ENCODE data around the gene TMC8. TPM values are rescaled to one million over a fixed set of nuclear protein-coding genes. Genes with fewer than 3 reads are reported as not detected.
"Not testable (repeated sequence)": the region's sequence is repeated elsewhere in the genome, so short reads cannot be mapped to it uniquely, and the experiment has no call there.

The TMC8 gene
- total RNA-seq, 6 experiments from 2014 or later = not detected

- no peak for DNase-seq
- TF ChIP-seq CTCF (IDR thresholded peaks at IDR 0.05) = no peak
- Mint-ChIP-seq H3K27ac (no peak overlapping the region), H3K4me3 (no peak overlapping the region), H3K36me3 (ENCODE audit: low read depth) (no peaks in the 10 kb centered on the region), H3K4me1 (ENCODE audit: low read depth) (peaks cover 11% of the 10 kb centered on the region), H3K27me3 (ENCODE audit: insufficient read depth) (peaks cover 7% of the 10 kb centered on the region), H3K9me3 (no peaks in the 10 kb centered on the region)
Observed at GRCh38 chr17:78113804-78114785, 16.5 kb upstream of the TMC8 start.

GRCh38 chr17:78114831-78115723 lies 15.5 kb upstream of the TMC8 start:
- no peak overlapping the region for H3K4me3 Mint-ChIP-seq

GRCh38 chr17:78115803-78116202 lies 14.8 kb upstream of the TMC8 start:
- not testable (repeated sequence) for DNase-seq; H3K27me3 Mint-ChIP-seq (ENCODE audit: insufficient read depth); H3K4me3 Mint-ChIP-seq; H3K36me3 Mint-ChIP-seq (ENCODE audit: low read depth); H3K4me1 Mint-ChIP-seq (ENCODE audit: low read depth); H3K27ac Mint-ChIP-seq; H3K9me3 Mint-ChIP-seq

More at GRCh38 chr17:78114831-78115723, 15.5 kb upstream of the TMC8 start:
- DNase-seq = no peak
- H3K36me3 Mint-ChIP-seq (ENCODE audit: low read depth) = no peaks in the 10 kb centered on the region
- H3K4me1 Mint-ChIP-seq (ENCODE audit: low read depth) = peaks cover 11% of the 10 kb centered on the region
- H3K27ac Mint-ChIP-seq = no peak overlapping the region
- no peak for TF ChIP-seq CTCF (IDR thresholded peaks at IDR 0.05)
- no peaks in the 10 kb centered on the region for H3K9me3 Mint-ChIP-seq
- peaks cover 7% of the 10 kb centered on the region for H3K27me3 Mint-ChIP-seq (ENCODE audit: insufficient read depth)

- peaks cover 9% of the 10 kb centered on the region for H3K27me3 Mint-ChIP-seq (ENCODE audit: insufficient read depth)
- H3K27ac Mint-ChIP-seq = no peak overlapping the region
- no peak for DNase-seq
- no peak overlapping the region for H3K4me3 Mint-ChIP-seq
- H3K9me3 Mint-ChIP-seq = no peaks in the 10 kb centered on the region
- H3K4me1 Mint-ChIP-seq (ENCODE audit: low read depth) = peaks cover 5% of the 10 kb centered on the region; the same call in 1 of the 2 replicates
- no peak for TF ChIP-seq CTCF (IDR thresholded peaks at IDR 0.05)
- no peaks in the 10 kb centered on the region for H3K36me3 Mint-ChIP-seq (ENCODE audit: low read depth)
Observed at GRCh38 chr17:78116411-78116810, 14.2 kb upstream of the TMC8 start.

GRCh38 chr17:78117027-78117981 lies 13.3 kb upstream of the TMC8 start:
- no peak for DNase-seq
- TF ChIP-seq CTCF (IDR thresholded peaks at IDR 0.05) = peak; percentile 47
- Mint-ChIP-seq H3K9me3 (no peaks in the 10 kb centered on the region), H3K4me1 (ENCODE audit: low read depth) (peaks cover 4% of the 10 kb centered on the region; the same call in 1 of the 2 replicates), H3K27me3 (ENCODE audit: insufficient read depth) (peaks cover 9% of the 10 kb centered on the region), H3K27ac (no peak overlapping the region), H3K4me3 (no peak overlapping the region), H3K36me3 (ENCODE audit: low read depth) (no peaks in the 10 kb centered on the region)

Measured in HFFc6 (cell line).